ENCODE data around the gene TRIM16.
"Not testable (repeated sequence)": the region's sequence is repeated elsewhere in the genome, so short reads cannot be mapped to it uniquely, and the experiment has no call there.

Gene TRIM16

GRCh38 chr17:15592960-15593359, 91.2 kb downstream of the TRIM16 start:
- not testable (repeated sequence) for DNase-seq

- not testable (repeated sequence) for DNase-seq
Measured at GRCh38 chr17:15591986-15592385, 92.1 kb downstream of the TRIM16 start.

- DNase-seq = not testable (repeated sequence)
Measured at GRCh38 chr17:15590844-15591243, 93.3 kb downstream of the TRIM16 start.

GRCh38 chr17:15589544-15590536, 94.3 kb downstream of the TRIM16 start:
- DNase-seq = not testable (repeated sequence)

GRCh38 chr17:15588017-15588416, 96.1 kb downstream of the TRIM16 start:
- DNase-seq = not testable (repeated sequence)

GRCh38 chr17:15583313-15583712, 100.8 kb downstream of the TRIM16 start:
- DNase-seq = not testable (repeated sequence)

- not testable (repeated sequence) for DNase-seq
Measured at GRCh38 chr17:15581462-15581861, 102.6 kb downstream of the TRIM16 start.

Measured in NCI-H187 treated with DMSO at 0.1 percent for 48 hours (cell line).